GM21576 (cell line): ENCODE data around the gene GNGT2.
"Not testable (repeated sequence)": the region's sequence is repeated elsewhere in the genome, so short reads cannot be mapped to it uniquely, and the experiment has no call there.

ENCODE experiments used
- ATAC-seq: cut with Tn5 transposase; IDR thresholded peaks from one replicate; pipeline ENCODE4 v1.9.1; 2021; ENCODE audit warnings: mild to moderate bottlenecking, moderate library complexity; ENCODE audit not compliant: unreplicated experiment

Gene GNGT2

DNA sequence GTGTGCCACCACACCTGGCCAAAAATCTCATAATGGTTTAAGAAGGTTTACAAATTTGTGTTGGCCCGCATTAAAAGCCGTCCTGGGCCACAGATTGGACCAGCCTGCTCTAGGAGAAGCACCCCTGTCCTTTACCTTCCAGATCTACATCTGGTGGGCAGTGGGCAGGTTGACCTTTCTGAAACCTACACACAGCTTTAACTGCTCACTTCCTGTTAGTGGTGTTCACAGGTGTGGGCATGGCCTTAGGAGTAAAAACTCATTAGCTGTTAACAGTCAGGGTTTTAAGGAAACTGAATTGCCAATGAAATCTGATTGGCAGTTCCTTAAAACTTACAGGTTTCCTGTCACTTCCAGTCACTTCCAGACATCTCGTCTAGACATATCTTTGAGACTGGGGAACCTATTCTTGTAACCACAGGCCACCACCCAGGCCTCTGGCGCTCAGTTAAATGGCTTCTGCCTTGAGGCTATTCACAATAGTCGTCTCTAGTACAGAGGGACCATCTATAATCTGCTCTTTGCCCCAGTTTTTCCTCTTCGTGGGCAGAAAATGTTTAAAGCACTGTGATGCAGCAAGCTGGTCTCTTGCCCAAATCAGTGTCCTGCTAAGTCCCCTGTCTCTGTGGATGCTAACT is 29.3 kb downstream of the GNGT2 start:
- ATAC-seq: no peak

DNA sequence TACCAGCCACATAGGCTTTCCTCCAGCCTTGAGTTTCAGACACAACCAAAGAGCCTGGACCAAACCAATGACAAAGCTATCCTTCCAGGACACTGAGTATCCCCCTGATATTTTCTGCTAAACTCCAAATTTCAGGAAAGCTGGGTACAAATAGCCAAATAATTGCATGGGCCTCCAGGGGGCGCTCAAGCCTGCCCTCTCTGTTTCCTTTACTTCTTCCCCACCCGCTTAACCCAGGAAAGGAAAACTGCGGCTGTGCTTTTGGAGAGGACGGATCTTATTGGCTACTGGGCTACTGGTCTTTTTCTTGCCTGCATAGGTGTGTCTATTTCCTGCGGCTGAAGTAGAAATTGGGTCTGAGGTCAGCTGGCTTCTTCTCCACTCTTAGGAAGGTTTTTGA is 30.1 kb downstream of the GNGT2 start:
- no peak for ATAC-seq

GRCh38 chr17:49175978-49176377 is 34.4 kb downstream of the GNGT2 start:
- ATAC-seq: not testable (repeated sequence)

DNA sequence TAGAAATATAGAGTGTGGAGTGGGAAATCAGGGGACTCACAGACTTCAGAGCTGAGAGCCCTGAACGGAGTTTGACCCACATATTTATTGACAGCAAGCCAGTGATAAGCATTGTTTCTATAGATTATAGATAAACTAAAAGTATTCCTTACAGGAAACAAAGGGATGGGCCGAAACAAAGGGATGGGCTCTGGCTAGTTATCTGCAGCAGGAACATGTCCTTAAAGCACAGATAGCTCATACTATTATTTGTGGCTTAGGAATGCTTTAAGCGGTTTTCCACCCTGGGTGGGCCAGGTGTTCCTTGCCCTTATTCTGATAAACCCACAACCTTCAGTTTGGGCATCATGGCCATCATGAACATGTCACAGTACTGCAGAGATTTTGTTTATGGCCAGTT is 39.7 kb downstream of the GNGT2 start:
- not testable (repeated sequence) for ATAC-seq

DNA sequence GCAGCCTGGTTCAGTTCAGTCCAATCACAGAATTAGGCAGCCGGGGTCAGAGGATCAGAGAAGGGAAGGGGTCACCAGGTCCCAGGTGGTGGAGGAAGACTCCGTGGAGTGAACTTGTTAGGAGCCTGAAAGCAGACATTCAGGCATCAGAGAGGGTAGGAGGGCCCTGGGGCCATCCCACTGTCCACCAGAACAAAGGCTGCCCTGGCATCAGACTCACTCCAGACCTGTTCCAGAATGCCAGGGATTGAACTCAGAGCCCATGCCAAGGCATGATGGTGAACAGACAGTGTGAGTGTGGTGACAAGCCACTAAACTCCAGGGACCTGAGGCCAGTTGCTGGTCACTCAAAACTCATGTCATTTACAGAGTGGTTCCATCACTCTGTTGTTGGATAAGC is 40.2 kb downstream of the GNGT2 start:
- ATAC-seq: no peak

DNA sequence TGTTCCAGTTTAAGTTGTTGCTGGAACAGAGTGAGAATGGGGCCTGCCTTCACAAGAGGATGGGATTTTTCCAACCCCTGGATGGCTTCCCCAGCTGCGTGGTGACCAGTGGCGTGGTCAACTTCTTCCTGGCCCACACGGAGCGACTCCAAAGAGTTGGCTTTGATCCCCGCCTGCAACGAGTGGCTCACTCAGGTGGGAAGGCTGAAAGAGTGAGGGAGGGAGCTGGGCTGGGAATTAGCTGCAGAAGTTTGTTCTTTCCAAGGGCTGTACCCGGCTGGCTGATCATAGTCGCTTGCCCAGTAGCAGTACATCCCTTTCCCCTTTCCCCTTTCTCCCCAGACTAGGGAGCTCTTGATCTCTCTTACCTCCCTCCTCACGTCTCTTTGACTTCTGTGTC is 41.7 kb downstream of the GNGT2 start:
- ATAC-seq: no peak

DNA sequence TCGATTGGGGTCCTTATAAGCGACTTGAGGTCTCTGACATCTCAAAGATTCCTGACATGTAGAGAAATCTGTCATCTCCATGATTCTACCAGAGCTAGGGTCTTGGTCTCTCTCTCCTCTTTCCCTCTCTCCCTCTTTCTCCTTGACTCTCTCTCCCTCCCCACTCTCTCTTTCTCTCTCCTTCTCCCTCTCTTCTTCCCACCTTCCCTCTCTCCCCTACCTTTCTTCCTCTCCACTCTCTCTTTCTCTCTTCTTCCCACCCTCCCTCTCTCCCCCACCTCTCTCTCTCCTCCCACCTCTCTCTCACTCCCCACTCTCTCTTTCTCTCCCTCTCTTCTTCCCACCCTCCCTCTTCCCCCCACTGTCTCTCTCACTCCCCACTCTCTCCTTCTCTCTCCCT is 45.2 kb downstream of the GNGT2 start:
- ATAC-seq: no peak

- no peak for ATAC-seq
Observed at GRCh38 chr17:49162866-49163265, 47.5 kb downstream of the GNGT2 start.

- no peak for ATAC-seq
Observed at GRCh38 chr17:49157784-49158183, 52.6 kb downstream of the GNGT2 start.

DNA sequence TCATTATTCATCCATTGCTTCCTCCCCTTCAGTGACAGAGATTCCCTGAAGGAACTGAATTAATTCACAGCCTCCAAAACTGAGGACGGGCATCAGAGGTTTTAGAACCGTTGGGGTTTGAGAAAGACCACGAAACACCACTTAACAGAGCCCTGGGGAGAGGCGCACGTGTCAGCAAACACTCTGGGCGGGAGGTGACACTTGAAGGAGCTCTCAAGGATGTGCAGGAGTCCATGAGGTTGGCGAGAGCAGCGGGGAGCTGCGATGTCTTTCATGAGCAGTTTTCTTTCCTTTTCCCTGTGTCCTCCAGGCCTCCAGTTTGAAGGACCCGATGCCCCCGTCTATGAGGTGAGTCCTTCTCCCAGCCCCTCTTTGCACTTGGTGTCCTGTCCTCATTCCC is 54.1 kb downstream of the GNGT2 start:
- no peak for ATAC-seq
